ENCODE measurements around the gene MAP7.
"Not testable (repeated sequence)": the region's sequence is repeated elsewhere in the genome, so short reads cannot be mapped to it uniquely, and the experiment has no call there.

MAP7 gene

GRCh38 chr6:136486357-136486756 lies 63.9 kb downstream of the MAP7 start:
- Histone ChIP-seq H3K18ac (ENCODE audit: low read length) (no peak overlapping the region), H2BK120ac (ENCODE audit: low read depth, low read length) (no peak overlapping the region), H3K79me2 (ENCODE audit: control insufficient read depth, insufficient read depth, low read length) (no peaks in the 10 kb centered on the region), H3K36me3 (ENCODE audit: control insufficient read depth, insufficient read depth, low read length) (no peaks in the 10 kb centered on the region), H3K23ac (ENCODE audit: low read length) (no peak overlapping the region), H3K4me2 (ENCODE audit: low read length) (no peak overlapping the region), H3K79me1 (ENCODE audit: low read length) (peaks cover under 1% of the 10 kb centered on the region), H4K5ac (ENCODE audit: low read length) (no peak overlapping the region), H2BK5ac (ENCODE audit: low read length) (no peak overlapping the region), H2AK5ac (ENCODE audit: low read length) (no peak overlapping the region), H3K56ac (ENCODE audit: low read length) (no peak overlapping the region), H3K27ac (ENCODE audit: low read depth, low read length) (no peak overlapping the region), H3K9ac (ENCODE audit: low read length) (no peak overlapping the region), H3K4me3 (ENCODE audit: low read length) (no peak overlapping the region), H3K4me1 (ENCODE audit: control insufficient read depth, low read depth, low read length) (no peaks in the 10 kb centered on the region), H4K8ac (ENCODE audit: low read depth, low read length) (no peak overlapping the region), H3K27me3 (ENCODE audit: insufficient read depth, low read length, poor library complexity) (no peaks in the 10 kb centered on the region), H2BK15ac (replicated peaks; ENCODE audit: low read depth) (no peak overlapping the region), H3K4ac (ENCODE audit: low read depth, low read length) (no peak overlapping the region)
- no CpG with 5 or more reads among the region's 1 CpG for WGBS (ENCODE audit: extremely low coverage, insufficient coverage, low lambda C conversion rate)
- DNase-seq: no peak

GRCh38 chr6:136483906-136484305 lies 66.3 kb downstream of the MAP7 start:
- H2BK120ac ChIP-seq (ENCODE audit: low read depth, low read length): no peak overlapping the region
- no peak overlapping the region for H2BK5ac ChIP-seq (ENCODE audit: low read length)
- H3K56ac ChIP-seq (ENCODE audit: low read length): no peak overlapping the region
- H3K23ac ChIP-seq (ENCODE audit: low read length): no peak overlapping the region
- no peaks in the 10 kb centered on the region for H3K27me3 ChIP-seq (ENCODE audit: insufficient read depth, low read length, poor library complexity)
- H4K5ac ChIP-seq (ENCODE audit: low read length): no peak overlapping the region
- H3K27ac ChIP-seq (ENCODE audit: low read depth, low read length): no peak overlapping the region
- H3K79me1 ChIP-seq (ENCODE audit: low read length): peaks cover 1% of the 10 kb centered on the region
- no peak overlapping the region for H3K4ac ChIP-seq (ENCODE audit: low read depth, low read length)
- DNase-seq: no peak
- no CpG with 5 or more reads among the region's 3 CpGs for WGBS (ENCODE audit: extremely low coverage, insufficient coverage, low lambda C conversion rate)
- H4K8ac ChIP-seq (ENCODE audit: low read depth, low read length): no peak overlapping the region
- H3K9ac ChIP-seq (ENCODE audit: low read length): no peak overlapping the region
- H3K79me2 ChIP-seq (ENCODE audit: control insufficient read depth, insufficient read depth, low read length): no peaks in the 10 kb centered on the region
- no peak overlapping the region for H3K4me3 ChIP-seq (ENCODE audit: low read length)
- H3K4me1 ChIP-seq (ENCODE audit: control insufficient read depth, low read depth, low read length): no peaks in the 10 kb centered on the region
- H3K36me3 ChIP-seq (ENCODE audit: control insufficient read depth, insufficient read depth, low read length): no peaks in the 10 kb centered on the region
- no peak overlapping the region for H2AK5ac ChIP-seq (ENCODE audit: low read length)
- no peak overlapping the region for H3K4me2 ChIP-seq (ENCODE audit: low read length)
- H2BK15ac ChIP-seq (replicated peaks; ENCODE audit: low read depth): no peak overlapping the region
- no peak overlapping the region for H3K18ac ChIP-seq (ENCODE audit: low read length)

- not testable (repeated sequence) for H2BK15ac ChIP-seq (replicated peaks; ENCODE audit: low read depth); H3K9ac ChIP-seq (ENCODE audit: low read length); H3K36me3 ChIP-seq (ENCODE audit: control insufficient read depth, insufficient read depth, low read length); H3K23ac ChIP-seq (ENCODE audit: low read length); H3K4ac ChIP-seq (ENCODE audit: low read depth, low read length); H3K4me2 ChIP-seq (ENCODE audit: low read length); H3K56ac ChIP-seq (ENCODE audit: low read length); H3K79me2 ChIP-seq (ENCODE audit: control insufficient read depth, insufficient read depth, low read length); H3K27ac ChIP-seq (ENCODE audit: low read depth, low read length); H3K18ac ChIP-seq (ENCODE audit: low read length); H4K8ac ChIP-seq (ENCODE audit: low read depth, low read length); H3K4me3 ChIP-seq (ENCODE audit: low read length); H2BK120ac ChIP-seq (ENCODE audit: low read depth, low read length); H3K4me1 ChIP-seq (ENCODE audit: control insufficient read depth, low read depth, low read length); DNase-seq; H2AK5ac ChIP-seq (ENCODE audit: low read length); H3K79me1 ChIP-seq (ENCODE audit: low read length); H3K27me3 ChIP-seq (ENCODE audit: insufficient read depth, low read length, poor library complexity); H2BK5ac ChIP-seq (ENCODE audit: low read length); H4K5ac ChIP-seq (ENCODE audit: low read length)
- WGBS (ENCODE audit: extremely low coverage, insufficient coverage, low lambda C conversion rate): no CpG with 5 or more reads among the region's 2 CpGs
Measured at GRCh38 chr6:136483005-136483404, 67.2 kb downstream of the MAP7 start.

GRCh38 chr6:136477548-136477947 lies 72.7 kb downstream of the MAP7 start:
- Histone ChIP-seq H3K18ac (ENCODE audit: low read length) (no peak overlapping the region), H2BK15ac (replicated peaks; ENCODE audit: low read depth) (no peak overlapping the region), H3K4ac (ENCODE audit: low read depth, low read length) (no peak overlapping the region), H4K8ac (ENCODE audit: low read depth, low read length) (no peak overlapping the region), H3K4me2 (ENCODE audit: low read length) (no peak overlapping the region), H3K56ac (ENCODE audit: low read length) (no peak overlapping the region), H3K4me1 (ENCODE audit: control insufficient read depth, low read depth, low read length) (no peaks in the 10 kb centered on the region), H3K27ac (ENCODE audit: low read depth, low read length) (no peak overlapping the region), H3K79me2 (ENCODE audit: control insufficient read depth, insufficient read depth, low read length) (no peaks in the 10 kb centered on the region), H2BK120ac (ENCODE audit: low read depth, low read length) (no peak overlapping the region), H3K9ac (ENCODE audit: low read length) (no peak overlapping the region), H3K79me1 (ENCODE audit: low read length) (peaks cover 1% of the 10 kb centered on the region), H3K27me3 (ENCODE audit: insufficient read depth, low read length, poor library complexity) (no peaks in the 10 kb centered on the region), H4K5ac (ENCODE audit: low read length) (no peak overlapping the region), H3K4me3 (ENCODE audit: low read length) (no peak overlapping the region), H3K23ac (ENCODE audit: low read length) (no peak overlapping the region), H3K36me3 (ENCODE audit: control insufficient read depth, insufficient read depth, low read length) (no peaks in the 10 kb centered on the region), H2BK5ac (ENCODE audit: low read length) (no peak overlapping the region), H2AK5ac (ENCODE audit: low read length) (no peak overlapping the region)
- no peak for DNase-seq

- H3K4ac ChIP-seq (ENCODE audit: low read depth, low read length): no peak overlapping the region
- no peak overlapping the region for H3K27ac ChIP-seq (ENCODE audit: low read depth, low read length)
- no peaks in the 10 kb centered on the region for H3K79me2 ChIP-seq (ENCODE audit: control insufficient read depth, insufficient read depth, low read length)
- no peak overlapping the region for H4K8ac ChIP-seq (ENCODE audit: low read depth, low read length)
- H3K27me3 ChIP-seq (ENCODE audit: insufficient read depth, low read length, poor library complexity): no peaks in the 10 kb centered on the region
- no peak overlapping the region for H3K23ac ChIP-seq (ENCODE audit: low read length)
- no peak overlapping the region for H2BK5ac ChIP-seq (ENCODE audit: low read length)
- no peak overlapping the region for H3K4me3 ChIP-seq (ENCODE audit: low read length)
- H3K18ac ChIP-seq (ENCODE audit: low read length): no peak overlapping the region
- no peak overlapping the region for H3K4me2 ChIP-seq (ENCODE audit: low read length)
- H2AK5ac ChIP-seq (ENCODE audit: low read length): no peak overlapping the region
- no peak overlapping the region for H4K5ac ChIP-seq (ENCODE audit: low read length)
- no peaks in the 10 kb centered on the region for H3K36me3 ChIP-seq (ENCODE audit: control insufficient read depth, insufficient read depth, low read length)
- no peaks in the 10 kb centered on the region for H3K79me1 ChIP-seq (ENCODE audit: low read length)
- H2BK15ac ChIP-seq (replicated peaks; ENCODE audit: low read depth): no peak overlapping the region
- DNase-seq: no peak
- WGBS (ENCODE audit: extremely low coverage, insufficient coverage, low lambda C conversion rate): no CpG with 5 or more reads among the region's 4 CpGs
- no peak overlapping the region for H2BK120ac ChIP-seq (ENCODE audit: low read depth, low read length)
- H3K56ac ChIP-seq (ENCODE audit: low read length): no peak overlapping the region
- H3K9ac ChIP-seq (ENCODE audit: low read length): no peak overlapping the region
- H3K4me1 ChIP-seq (ENCODE audit: control insufficient read depth, low read depth, low read length): no peaks in the 10 kb centered on the region
Measured at GRCh38 chr6:136475686-136476085, 74.5 kb downstream of the MAP7 start.

GRCh38 chr6:136474241-136474640 lies 76.0 kb downstream of the MAP7 start:
- DNase-seq: no peak
- WGBS (ENCODE audit: extremely low coverage, insufficient coverage, low lambda C conversion rate): no CpG with 5 or more reads among the region's 6 CpGs
- Histone ChIP-seq H3K27ac (ENCODE audit: low read depth, low read length) (no peak overlapping the region), H2AK5ac (ENCODE audit: low read length) (no peak overlapping the region), H3K9ac (ENCODE audit: low read length) (no peak overlapping the region), H3K4me2 (ENCODE audit: low read length) (no peak overlapping the region), H3K4me3 (ENCODE audit: low read length) (no peak overlapping the region), H2BK5ac (ENCODE audit: low read length) (no peak overlapping the region), H3K4ac (ENCODE audit: low read depth, low read length) (no peak overlapping the region), H3K23ac (ENCODE audit: low read length) (no peak overlapping the region), H4K5ac (ENCODE audit: low read length) (no peak overlapping the region), H2BK15ac (replicated peaks; ENCODE audit: low read depth) (no peak overlapping the region), H4K8ac (ENCODE audit: low read depth, low read length) (no peak overlapping the region), H3K79me1 (ENCODE audit: low read length) (peaks cover 4% of the 10 kb centered on the region), H2BK120ac (ENCODE audit: low read depth, low read length) (no peak overlapping the region), H3K4me1 (ENCODE audit: control insufficient read depth, low read depth, low read length) (no peaks in the 10 kb centered on the region), H3K79me2 (ENCODE audit: control insufficient read depth, insufficient read depth, low read length) (no peaks in the 10 kb centered on the region), H3K36me3 (ENCODE audit: control insufficient read depth, insufficient read depth, low read length) (no peaks in the 10 kb centered on the region), H3K56ac (ENCODE audit: low read length) (no peak overlapping the region), H3K18ac (ENCODE audit: low read length) (no peak overlapping the region), H3K27me3 (ENCODE audit: insufficient read depth, low read length, poor library complexity) (no peaks in the 10 kb centered on the region)

Data from mesendoderm (in vitro differentiated cells).